GM12875 (cell line): ENCODE results near the gene TBC1D24.

Source experiments
- H3K4me3 ChIP-seq: one replicate; pipeline ENCODE4 v1.5.1; 2011; ENCODE audit warnings: low read depth, low read length, control low read depth
- CTCF ChIP-seq: IDR thresholded peaks from 2 replicates; pipeline ENCODE4 v1.5.1; 2011; ENCODE audit warnings: low read depth, mild to moderate bottlenecking, control low read depth, inconsistent platforms, low read length, moderate library complexity, borderline replicate concordance; ENCODE audit not compliant: insufficient read depth

Gene TBC1D24

GRCh38 chr16:2515180-2515851 is 40.4 kb downstream of the TBC1D24 start:
- no peak for TF ChIP-seq CTCF
- H3K4me3 ChIP-seq = peak overlapping the region; percentile 90

- H3K4me3 ChIP-seq = no peak overlapping the region
- TF ChIP-seq CTCF = no peak
Observed at GRCh38 chr16:2516391-2517240, 41.7 kb downstream of the TBC1D24 start.

GRCh38 chr16:2517954-2518605 is 43.2 kb downstream of the TBC1D24 start:
- no peak for TF ChIP-seq CTCF
- H3K4me3 ChIP-seq = no peak overlapping the region

- H3K4me3 ChIP-seq = no peak overlapping the region
- TF ChIP-seq CTCF = no peak
Observed at GRCh38 chr16:2518823-2519710, 44.1 kb downstream of the TBC1D24 start.

GRCh38 chr16:2519711-2520080 is 44.8 kb downstream of the TBC1D24 start:
- TF ChIP-seq CTCF = no peak
- H3K4me3 ChIP-seq = peak overlapping the region; percentile 34

GRCh38 chr16:2520097-2520783 is 45.3 kb downstream of the TBC1D24 start, which contains the start of gene AMDHD2:
TSS of gene AMDHD2 (plus strand) at chr16:2520371. CDS start at chr16:2520459, 88 bp downstream.
- TF ChIP-seq CTCF = no peak
- H3K4me3 ChIP-seq = peak within 1 kb of the TSS; percentile 80
